HG03064 (cell line): ENCODE measurements around the gene TMCO5A.

ENCODE experiments used
- ATAC-seq: cut with Tn5 transposase; IDR thresholded peaks from one replicate; pipeline ENCODE4 v1.9.1; 2021; ENCODE audit warnings: low read depth; ENCODE audit not compliant: unreplicated experiment

Gene TMCO5A

DNA sequence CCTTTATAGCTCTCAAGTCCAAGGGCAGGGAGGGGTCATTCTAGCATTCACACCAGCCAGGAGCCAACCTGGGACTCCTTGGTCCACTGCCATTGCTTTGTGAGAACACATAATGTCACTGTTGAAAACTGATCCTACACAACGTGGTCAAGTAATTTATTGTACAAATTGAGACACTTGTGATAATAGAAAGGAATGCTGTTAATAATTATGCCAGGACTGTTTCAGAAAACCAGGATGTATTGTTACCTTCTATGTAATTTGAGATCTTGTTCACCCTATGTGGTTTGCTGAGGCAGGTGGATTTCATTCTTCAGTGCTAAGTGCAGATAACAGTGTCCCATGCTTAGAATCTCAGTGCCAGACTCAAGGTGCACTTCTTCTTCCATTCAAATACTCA is 33.3 kb downstream of the TMCO5A start:
- ATAC-seq, result no peak

GRCh38 chr15:37973856-37974255 is 39.4 kb downstream of the TMCO5A start:
- ATAC-seq, result no peak

GRCh38 chr15:37978231-37978630 is 43.8 kb downstream of the TMCO5A start:
- no peak for ATAC-seq

DNA sequence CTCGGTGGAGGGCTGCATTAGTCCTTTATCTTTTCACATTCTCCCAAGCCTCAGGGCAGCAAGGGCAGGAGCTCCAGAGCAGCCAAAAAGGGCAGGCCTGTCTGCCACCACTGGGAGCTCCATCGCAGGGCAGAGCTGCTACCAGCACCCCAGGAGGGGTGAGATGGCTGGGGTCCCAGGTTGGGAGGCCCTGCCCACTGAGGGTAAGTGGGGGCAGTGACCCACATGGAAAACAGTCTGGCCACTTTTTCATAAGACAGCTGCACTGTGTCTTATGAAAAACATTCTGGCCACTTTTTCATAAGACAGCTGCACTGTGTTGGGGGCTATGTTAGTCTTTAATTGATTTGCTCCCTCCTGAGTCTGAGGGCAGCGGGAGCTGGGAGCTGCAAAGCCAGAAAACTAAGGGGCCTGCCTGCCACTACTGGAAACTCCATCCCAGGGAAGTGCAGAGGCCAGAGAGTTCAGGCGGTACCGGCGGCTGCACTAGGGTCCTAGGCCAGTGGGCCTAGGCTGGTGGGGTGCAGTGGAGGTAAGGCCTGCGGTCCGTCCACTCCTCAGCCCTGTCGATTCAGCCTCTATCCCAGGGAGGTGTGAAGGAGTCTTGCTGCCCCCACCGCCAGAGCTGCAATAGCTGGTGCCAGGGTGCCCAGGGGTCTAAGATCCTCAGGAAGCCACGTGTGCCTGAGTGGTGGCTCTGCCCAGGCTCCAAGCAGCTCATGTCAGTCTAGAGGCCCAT is 45.4 kb downstream of the TMCO5A start:
- ATAC-seq, result no peak

DNA sequence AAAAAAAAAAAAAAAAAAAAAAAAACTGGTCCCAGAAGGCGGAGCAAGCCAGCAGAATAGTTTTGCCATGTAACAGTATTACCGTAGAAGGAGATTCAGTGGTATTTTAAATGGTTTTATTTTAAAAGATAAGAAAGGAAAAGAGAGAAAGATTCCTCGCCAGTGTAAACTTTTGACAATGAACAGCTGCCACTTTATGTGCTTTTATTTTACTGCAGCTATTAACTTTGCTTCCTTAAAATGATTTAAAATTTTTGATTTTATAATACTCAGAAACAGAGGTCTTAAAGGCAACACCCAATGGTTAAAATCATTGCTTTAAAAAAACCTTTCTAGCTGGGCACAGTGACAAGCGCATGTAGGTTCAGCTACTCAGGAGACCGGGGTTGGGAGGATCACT is 46.8 kb downstream of the TMCO5A start:
- no peak for ATAC-seq

DNA sequence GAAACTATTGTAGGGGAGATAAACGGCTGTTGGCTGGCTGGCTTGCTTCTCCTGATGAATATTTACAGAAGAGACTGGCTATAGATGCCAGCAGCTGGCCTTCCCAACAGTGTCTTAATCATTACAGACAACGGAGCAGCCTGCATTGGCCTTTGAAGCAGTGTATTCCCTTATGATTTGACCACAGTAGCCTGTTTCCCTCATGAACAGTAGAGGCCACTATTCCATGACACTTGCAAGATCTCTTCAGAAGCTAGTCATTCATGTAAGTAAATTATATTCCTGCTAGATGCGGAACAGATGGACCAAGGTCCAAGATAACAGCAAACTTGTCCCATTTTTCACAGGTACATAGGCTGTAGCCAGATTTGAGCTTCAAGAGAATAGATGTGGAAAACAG is 47.3 kb downstream of the TMCO5A start:
- no peak for ATAC-seq

DNA sequence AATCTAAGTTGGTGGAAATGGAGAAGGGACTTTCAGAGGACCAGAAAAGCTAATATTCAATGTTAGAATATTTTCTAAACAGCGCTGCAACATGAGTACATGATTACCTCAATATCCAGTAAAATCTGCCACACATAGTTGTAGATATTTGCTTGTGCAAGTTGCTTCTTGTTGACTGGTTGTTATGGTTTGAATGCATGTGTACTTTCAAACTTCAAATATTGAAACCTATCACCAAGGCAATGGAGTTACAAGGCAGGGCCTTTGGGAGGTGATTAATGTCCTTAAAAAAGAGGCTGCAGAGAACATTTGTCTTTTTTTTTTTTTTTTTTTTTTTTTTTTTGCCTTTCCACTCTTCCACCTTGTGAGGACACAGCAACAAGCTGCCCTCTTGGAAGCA is 49.9 kb downstream of the TMCO5A start:
- ATAC-seq, result no peak

GRCh38 chr15:37995461-37996347 is 61.3 kb downstream of the TMCO5A start:
- no peak for ATAC-seq
